Peyer's patch (tissue), 4 donors: Measurements from ENCODE around the gene PSMB2. TPM values are rescaled to one million over a fixed set of nuclear protein-coding genes. Genes with fewer than 3 reads are reported as not detected.

ENCODE experiments used
- DNase-seq, 3 donors: peaks; one replicate each; pipeline ENCODE4 v3.0.0-alpha.2; 2017 to 2019
- H3K27ac ChIP-seq, 4 donors: fragments of 200-600 bp; sonication (generic); one replicate each; pipeline ENCODE4 v1.5.1; 2016 to 2019
- H3K27me3 ChIP-seq, 2 donors: fragments of 200-600 bp; sonication (generic); one replicate each; pipeline ENCODE4 v1.5.1; 2019
- H3K36me3 ChIP-seq, 3 donors: fragments of 200-600 bp; sonication (generic); one replicate each; pipeline ENCODE4 v1.5.1; 2016 to 2019
- H3K4me1 ChIP-seq, 4 donors: fragments of 200-600 bp; sonication (generic); one replicate each; pipeline ENCODE4 v1.5.1; 2016 to 2019
- H3K4me3 ChIP-seq, 4 donors: fragments of 200-600 bp; sonication (generic); 1 replicate in 3 of 4; 2 replicates in 1 of 4; pipeline ENCODE4 v1.5.1; 2016 to 2019; ENCODE audit warnings: mild to moderate bottlenecking in 1 of 4
- H3K9me3 ChIP-seq, 4 donors: fragments of 200-600 bp; sonication (generic); one replicate each; pipeline ENCODE4 v1.5.1; 2016 to 2019; ENCODE audit warnings: mild to moderate bottlenecking in 1 of 4
- POLR2A ChIP-seq, 2 donors: fragments of 450-650 bp; IDR thresholded peaks; one replicate each; pipeline ENCODE4 v1.5.1; 2017; ENCODE audit warnings: antibody characterized with exemption in 2 of 2, mild to moderate bottlenecking in 2 of 2, moderate library complexity in 2 of 2
- total RNA-seq, 4 donors: library from RNA; depleted of rRNA; stranded (reverse); fragments of >200 nt; gene quantifications; one replicate each; pipeline ENCODE4 v1.1.0, GENCODE V29; 2016
- TF ChIP-seq, protein P1 (sequence below), 6 experiments: fragments of 450-650 bp in 4 of 6; fragments of 200-600 bp in 2 of 6; sonication (generic) in 1 of 6; IDR thresholded peaks; one replicate each; pipeline ENCODE4 v1.5.1; 2017 to 2019; ENCODE audit warnings: antibody characterized with exemption in 6 of 6, mild to moderate bottlenecking in 3 of 6, moderate library complexity in 1 of 6

Gene PSMB2
- total RNA-seq, 4 donors from 2014 or later: 31.5 to 79.2 (median 42.6) TPM

DNA sequence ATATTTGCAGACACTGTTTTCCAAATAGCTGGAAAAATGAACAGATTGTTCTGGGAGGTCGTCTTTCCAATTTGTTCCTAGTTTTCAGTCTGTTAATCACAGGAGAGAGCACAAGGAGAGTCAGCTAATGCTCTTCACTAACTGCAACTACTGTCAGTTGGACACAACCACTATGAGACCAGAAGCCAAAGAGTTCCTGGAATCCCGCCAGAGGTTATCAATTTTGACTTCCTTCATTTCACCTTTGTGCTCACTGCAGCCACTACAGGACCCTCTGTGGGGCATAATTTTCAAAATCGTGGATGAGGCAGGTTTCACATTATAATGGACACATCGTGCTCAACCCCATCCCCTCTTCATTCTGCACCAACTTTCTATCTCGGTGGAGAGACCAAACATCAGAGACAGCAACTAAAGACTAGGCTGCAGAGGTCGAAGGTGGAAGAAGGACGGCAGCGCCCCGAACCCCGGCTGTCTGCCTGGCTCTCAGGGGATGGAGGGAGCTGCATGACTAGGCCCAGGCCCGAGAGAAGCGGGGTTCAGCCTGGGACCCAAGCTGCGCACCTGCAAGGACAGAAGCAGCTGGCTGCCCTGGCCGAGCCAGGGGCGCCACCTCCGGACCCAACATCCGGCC, 84.7 kb downstream of the PSMB2 start:
- Histone ChIP-seq H3K9me3 (no peaks in the 10 kb centered on the region), H3K4me3 (peak overlapping the region; percentile 85 to 98 (median 90)), H3K27ac (peak overlapping the region; percentile 92 to 98 (median 95)), H3K4me1 (peaks cover 4 to 48% (median 6%) of the 10 kb centered on the region in 4 donors), H3K27me3 (no peaks in the 10 kb centered on the region), H3K36me3 (peaks cover 0 to 24% (median 0%) of the 10 kb centered on the region in 3 donors)
- TF ChIP-seq, protein P1, sequence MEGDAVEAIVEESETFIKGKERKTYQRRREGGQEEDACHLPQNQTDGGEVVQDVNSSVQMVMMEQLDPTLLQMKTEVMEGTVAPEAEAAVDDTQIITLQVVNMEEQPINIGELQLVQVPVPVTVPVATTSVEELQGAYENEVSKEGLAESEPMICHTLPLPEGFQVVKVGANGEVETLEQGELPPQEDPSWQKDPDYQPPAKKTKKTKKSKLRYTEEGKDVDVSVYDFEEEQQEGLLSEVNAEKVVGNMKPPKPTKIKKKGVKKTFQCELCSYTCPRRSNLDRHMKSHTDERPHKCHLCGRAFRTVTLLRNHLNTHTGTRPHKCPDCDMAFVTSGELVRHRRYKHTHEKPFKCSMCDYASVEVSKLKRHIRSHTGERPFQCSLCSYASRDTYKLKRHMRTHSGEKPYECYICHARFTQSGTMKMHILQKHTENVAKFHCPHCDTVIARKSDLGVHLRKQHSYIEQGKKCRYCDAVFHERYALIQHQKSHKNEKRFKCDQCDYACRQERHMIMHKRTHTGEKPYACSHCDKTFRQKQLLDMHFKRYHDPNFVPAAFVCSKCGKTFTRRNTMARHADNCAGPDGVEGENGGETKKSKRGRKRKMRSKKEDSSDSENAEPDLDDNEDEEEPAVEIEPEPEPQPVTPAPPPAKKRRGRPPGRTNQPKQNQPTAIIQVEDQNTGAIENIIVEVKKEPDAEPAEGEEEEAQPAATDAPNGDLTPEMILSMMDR (IDR thresholded peaks at IDR 0.05): no peak
- no peak for TF ChIP-seq POLR2A (IDR thresholded peaks at IDR 0.05)
- no peak for DNase-seq

DNA sequence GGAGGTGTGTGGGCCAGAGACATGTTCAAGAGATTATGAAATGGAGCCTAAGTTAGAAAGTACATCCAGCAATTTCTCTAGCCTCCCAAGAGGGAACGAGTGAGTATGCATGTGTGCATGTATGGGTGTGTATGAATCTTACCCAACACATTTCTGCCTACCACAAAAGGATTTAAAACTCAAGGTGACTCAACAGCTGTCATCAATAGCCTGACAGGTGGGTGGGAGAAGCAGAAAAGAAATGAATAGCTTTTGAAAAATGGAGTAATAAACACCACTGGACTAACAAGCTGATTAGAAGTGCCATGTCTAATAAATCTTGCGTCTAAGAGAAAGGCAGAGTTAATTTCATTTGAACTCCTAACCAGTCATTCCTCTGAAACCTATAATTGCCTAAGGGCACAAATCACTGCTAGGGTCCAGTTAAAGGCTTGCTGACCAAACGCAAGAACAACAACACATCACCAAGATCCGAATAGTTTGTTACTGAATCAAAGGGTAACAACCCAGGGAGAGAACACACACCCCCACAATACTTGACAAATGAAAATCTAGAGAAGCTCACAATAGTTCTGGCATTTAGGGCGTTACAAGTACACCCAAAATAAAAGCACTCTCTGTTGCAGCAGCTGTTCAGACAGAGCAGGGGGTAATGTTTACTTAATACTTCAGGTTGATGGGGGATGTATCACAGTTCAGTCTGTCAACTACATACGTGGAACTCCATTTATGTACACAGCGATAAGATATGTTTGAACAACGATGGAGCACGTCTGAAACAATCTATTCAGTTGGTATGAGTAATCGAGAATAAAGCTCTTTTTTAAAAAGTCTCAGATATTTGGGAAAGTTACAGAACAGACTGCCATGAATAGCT, 85.5 kb downstream of the PSMB2 start:
- DNase-seq: no peak
- Histone ChIP-seq H3K4me3 (peak overlapping the region in 3 of 4 donors; percentile 85 to 98 (median 85)), H3K36me3 (peaks cover 0 to 32% (median 0%) of the 10 kb centered on the region in 3 donors), H3K9me3 (no peaks in the 10 kb centered on the region), H3K27ac (peak overlapping the region; percentile 92 to 98 (median 95)), H3K4me1 (peaks cover 4 to 48% (median 6%) of the 10 kb centered on the region in 4 donors), H3K27me3 (no peaks in the 10 kb centered on the region)
- TF ChIP-seq, protein P1 (IDR thresholded peaks at IDR 0.05): no peak
- TF ChIP-seq POLR2A (IDR thresholded peaks at IDR 0.05): no peak

DNA sequence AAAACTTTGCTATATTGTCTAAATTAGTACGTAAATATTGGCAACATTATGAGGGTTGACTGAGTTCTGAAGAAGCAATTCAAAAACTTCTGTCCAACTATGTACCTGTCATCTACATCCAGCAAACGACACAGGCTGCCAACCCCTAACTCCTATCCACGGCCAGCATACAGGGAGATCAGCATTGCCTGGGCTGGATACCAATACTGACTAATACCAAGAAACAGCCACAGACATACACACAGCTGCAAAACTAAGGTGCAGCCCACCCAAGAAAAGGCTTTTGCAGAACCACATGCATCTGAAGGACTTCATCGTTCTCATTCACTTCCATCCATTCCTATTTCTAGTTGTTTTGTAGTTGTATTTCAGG, 86.1 kb downstream of the PSMB2 start:
- H3K4me3 ChIP-seq: peak overlapping the region in 1 of 4 donors; percentile 98
- H3K36me3 ChIP-seq: peaks cover 0 to 36% (median 0%) of the 10 kb centered on the region in 3 donors
- peaks cover 4 to 42% (median 6%) of the 10 kb centered on the region in 4 donors for H3K4me1 ChIP-seq
- no peak for TF ChIP-seq POLR2A (IDR thresholded peaks at IDR 0.05)
- TF ChIP-seq, protein P1 (IDR thresholded peaks at IDR 0.05): no peak
- H3K27ac ChIP-seq: no peak overlapping the region
- H3K9me3 ChIP-seq: no peaks in the 10 kb centered on the region
- no peaks in the 10 kb centered on the region for H3K27me3 ChIP-seq
- DNase-seq: no peak

DNA sequence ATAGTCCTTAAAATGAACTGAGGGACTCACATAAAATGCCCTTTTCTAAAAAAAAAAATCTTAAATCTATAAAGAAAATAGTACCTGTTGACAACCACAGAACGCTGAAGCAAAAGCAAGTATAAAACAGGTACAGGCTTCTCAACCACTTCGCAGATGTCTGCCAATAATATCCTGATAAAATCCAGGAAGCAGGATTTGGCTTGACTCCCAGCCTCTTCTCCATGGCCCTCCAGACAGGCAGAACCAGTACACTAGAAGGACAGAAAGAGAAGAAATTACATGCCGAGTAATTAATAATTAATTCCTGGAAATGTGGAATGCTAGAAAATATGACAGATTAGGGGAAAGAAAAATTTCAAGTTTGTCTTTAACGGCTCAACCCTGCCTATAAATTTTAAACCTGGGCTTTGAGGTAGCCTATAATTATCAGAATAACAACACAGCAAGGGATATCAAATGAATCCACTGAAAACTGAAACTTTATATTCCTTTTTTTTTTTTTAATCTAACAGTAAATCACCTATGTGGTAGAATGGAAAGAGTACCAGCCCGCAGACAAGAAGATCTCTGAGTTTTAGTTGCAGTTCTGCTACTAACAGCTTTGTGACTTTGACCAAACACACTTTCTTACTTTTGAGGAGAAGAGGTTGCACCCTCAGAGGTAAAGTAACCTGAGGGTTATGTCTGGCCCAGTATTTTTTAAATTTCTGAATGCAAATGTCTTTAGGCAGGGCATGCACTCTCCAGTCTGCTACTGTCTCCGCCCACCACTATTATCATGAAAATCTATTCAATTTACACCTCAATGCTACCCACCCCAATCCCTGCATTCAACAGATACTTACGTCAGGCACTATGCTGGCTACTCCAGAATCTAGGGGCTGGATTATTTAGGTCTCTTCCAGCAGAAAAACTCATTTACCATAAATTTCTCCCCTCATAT, 86.8 kb downstream of the PSMB2 start:
- H3K27ac ChIP-seq: no peak overlapping the region
- TF ChIP-seq, protein P1 (IDR thresholded peaks at IDR 0.05): no peak
- no peak for TF ChIP-seq POLR2A (IDR thresholded peaks at IDR 0.05)

DNA sequence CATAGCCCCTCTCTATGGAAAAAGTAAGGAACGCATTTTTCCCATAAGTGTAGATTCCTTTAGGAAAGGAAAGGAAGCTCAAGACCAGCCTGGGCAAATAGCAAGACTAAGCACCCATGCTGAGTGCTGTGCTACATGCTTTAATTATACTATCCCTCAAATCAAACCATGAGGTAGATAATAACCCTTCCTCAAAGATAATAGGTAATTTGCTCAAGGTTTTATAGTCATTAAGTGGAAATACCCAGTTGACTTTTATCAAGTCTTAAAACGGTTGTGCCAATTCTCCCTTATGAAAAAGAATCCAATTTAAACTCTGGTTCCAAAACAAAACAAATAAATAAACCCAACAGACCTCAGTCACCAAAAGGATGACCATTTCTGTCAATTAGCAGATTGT, 87.5 kb downstream of the PSMB2 start:
- H3K27ac ChIP-seq: no peak overlapping the region
- peaks cover 4 to 42% (median 6%) of the 10 kb centered on the region in 4 donors for H3K4me1 ChIP-seq
- no peaks in the 10 kb centered on the region for H3K9me3 ChIP-seq
- DNase-seq: no peak
- H3K4me3 ChIP-seq: no peak overlapping the region
- peaks cover 0 to 36% (median 0%) of the 10 kb centered on the region in 3 donors for H3K36me3 ChIP-seq
- TF ChIP-seq, protein P1 (IDR thresholded peaks at IDR 0.05): no peak
- no peak for TF ChIP-seq POLR2A (IDR thresholded peaks at IDR 0.05)
- H3K27me3 ChIP-seq: no peaks in the 10 kb centered on the region

More for the DNA sequence above, 86.8 kb downstream of the PSMB2 start:
- H3K4me1 ChIP-seq: peaks cover 4 to 42% (median 6%) of the 10 kb centered on the region in 4 donors
- no peak overlapping the region for H3K4me3 ChIP-seq
- DNase-seq: no peak
- H3K36me3 ChIP-seq: peaks cover 0 to 36% (median 0%) of the 10 kb centered on the region in 3 donors
- H3K27me3 ChIP-seq: no peaks in the 10 kb centered on the region
- H3K9me3 ChIP-seq: no peaks in the 10 kb centered on the region
